IPS-20b (cell line): Measurements from ENCODE around the gene RRP1.
"Not testable (repeated sequence)": the region's sequence is repeated elsewhere in the genome, so short reads cannot be mapped to it uniquely, and the experiment has no call there.

Experiments used
- H3K27ac ChIP-seq: one replicate; pipeline ENCODE4 v1.5.1; 2013; ENCODE audit warnings: low read length
- H3K27me3 ChIP-seq: 2 replicates; pipeline ENCODE4 v1.6.1; 2013; ENCODE audit warnings: mild to moderate bottlenecking, low read length, inconsistent platforms; ENCODE audit not compliant: insufficient read depth
- H3K36me3 ChIP-seq: 2 replicates; pipeline ENCODE4 v1.6.1; 2013; ENCODE audit warnings: low read depth, mild to moderate bottlenecking, inconsistent platforms, low read length, moderate library complexity; ENCODE audit not compliant: insufficient read depth
- H3K4me1 ChIP-seq: 2 replicates; pipeline ENCODE4 v1.6.1; 2013; ENCODE audit warnings: mild to moderate bottlenecking, control low read depth, inconsistent platforms, low read length, moderate library complexity; ENCODE audit not compliant: insufficient read depth
- H3K4me3 ChIP-seq: 2 replicates; pipeline ENCODE4 v1.5.1; 2013; ENCODE audit warnings: mild to moderate bottlenecking, low read length, inconsistent platforms
- H3K9ac ChIP-seq: 2 replicates; pipeline ENCODE4 v1.6.1; 2013; ENCODE audit warnings: low read depth, mild to moderate bottlenecking, inconsistent platforms, low read length, moderate library complexity
- H3K9me3 ChIP-seq: 2 replicates; pipeline ENCODE4 v1.6.1; 2013; ENCODE audit warnings: mild to moderate bottlenecking, low read depth, low read length, inconsistent platforms; ENCODE audit not compliant: insufficient read depth

Gene RRP1

GRCh38 chr21:43815991-43816390 lies 26.6 kb downstream of the RRP1 start:
- no peak overlapping the region for H3K27ac ChIP-seq
- no peaks in the 10 kb centered on the region for H3K9me3 ChIP-seq
- no peaks in the 10 kb centered on the region for H3K27me3 ChIP-seq
- no peak overlapping the region for H3K9ac ChIP-seq
- H3K4me1 ChIP-seq, result peaks cover 3% of the 10 kb centered on the region; the same call in 1 of the 2 replicates
- no peak overlapping the region for H3K4me3 ChIP-seq
- no peaks in the 10 kb centered on the region for H3K36me3 ChIP-seq

GRCh38 chr21:43816611-43817071 lies 27.3 kb downstream of the RRP1 start:
- H3K4me3 ChIP-seq, result no peak overlapping the region
- H3K27me3 ChIP-seq, result no peaks in the 10 kb centered on the region
- no peaks in the 10 kb centered on the region for H3K9me3 ChIP-seq
- H3K27ac ChIP-seq, result no peak overlapping the region
- H3K4me1 ChIP-seq, result peaks cover 3% of the 10 kb centered on the region; the same call in 1 of the 2 replicates
- H3K36me3 ChIP-seq, result no peaks in the 10 kb centered on the region
- no peak overlapping the region for H3K9ac ChIP-seq

- no peak overlapping the region for H3K4me3 ChIP-seq
- no peak overlapping the region for H3K9ac ChIP-seq
- H3K4me1 ChIP-seq, result peaks cover 3% of the 10 kb centered on the region; the same call in 1 of the 2 replicates
- no peaks in the 10 kb centered on the region for H3K9me3 ChIP-seq
- H3K36me3 ChIP-seq, result no peaks in the 10 kb centered on the region
- no peak overlapping the region for H3K27ac ChIP-seq
- no peaks in the 10 kb centered on the region for H3K27me3 ChIP-seq
Observed at GRCh38 chr21:43817157-43818086, 28.0 kb downstream of the RRP1 start.

- no peak overlapping the region for H3K4me3 ChIP-seq
Observed at GRCh38 chr21:43818685-43819084, 29.3 kb downstream of the RRP1 start.

GRCh38 chr21:43819511-43820405 lies 30.4 kb downstream of the RRP1 start:
- Histone ChIP-seq H3K27ac (no peak overlapping the region), H3K9me3 (no peaks in the 10 kb centered on the region), H3K4me1 (peaks cover 3% of the 10 kb centered on the region; the same call in 1 of the 2 replicates), H3K4me3 (no peak overlapping the region), H3K27me3 (no peaks in the 10 kb centered on the region), H3K36me3 (no peaks in the 10 kb centered on the region), H3K9ac (no peak overlapping the region)

More at GRCh38 chr21:43818685-43819084, 29.3 kb downstream of the RRP1 start:
- Histone ChIP-seq H3K27ac (no peak overlapping the region), H3K9me3 (no peaks in the 10 kb centered on the region), H3K27me3 (no peaks in the 10 kb centered on the region), H3K4me1 (peaks cover 3% of the 10 kb centered on the region; the same call in 1 of the 2 replicates), H3K36me3 (no peaks in the 10 kb centered on the region), H3K9ac (no peak overlapping the region)

- no peak overlapping the region for H3K4me3 ChIP-seq
- H3K9ac ChIP-seq, result no peak overlapping the region
- H3K27ac ChIP-seq, result no peak overlapping the region
- no peaks in the 10 kb centered on the region for H3K27me3 ChIP-seq
- H3K9me3 ChIP-seq, result no peaks in the 10 kb centered on the region
- no peaks in the 10 kb centered on the region for H3K36me3 ChIP-seq
- peaks cover 3% of the 10 kb centered on the region; the same call in 1 of the 2 replicates for H3K4me1 ChIP-seq
Observed at GRCh38 chr21:43820466-43820865, 31.1 kb downstream of the RRP1 start.

GRCh38 chr21:43822166-43822565 lies 32.8 kb downstream of the RRP1 start:
- H3K9ac ChIP-seq, H3K4me3 ChIP-seq, H3K9me3 ChIP-seq, H3K27ac ChIP-seq, H3K4me1 ChIP-seq, H3K36me3 ChIP-seq, H3K27me3 ChIP-seq: not testable (repeated sequence)

- not testable (repeated sequence) for H3K4me3 ChIP-seq, H3K4me1 ChIP-seq, H3K9ac ChIP-seq, H3K9me3 ChIP-seq, H3K27ac ChIP-seq, H3K36me3 ChIP-seq, H3K27me3 ChIP-seq
Observed at GRCh38 chr21:43822741-43823140, 33.4 kb downstream of the RRP1 start.

- H3K36me3 ChIP-seq, result no peaks in the 10 kb centered on the region
Observed at GRCh38 chr21:43824333-43825241, 35.2 kb downstream of the RRP1 start.

GRCh38 chr21:43825242-43825935 lies 36.0 kb downstream of the RRP1 start:
- Histone ChIP-seq H3K36me3 (no peaks in the 10 kb centered on the region), H3K27me3 (no peaks in the 10 kb centered on the region), H3K9ac (no peak overlapping the region), H3K27ac (no peak overlapping the region), H3K4me3 (no peak overlapping the region), H3K9me3 (no peaks in the 10 kb centered on the region), H3K4me1 (no peaks in the 10 kb centered on the region; the same call in 1 of the 2 replicates)

More at GRCh38 chr21:43824333-43825241, 35.2 kb downstream of the RRP1 start:
- H3K9ac ChIP-seq, result no peak overlapping the region
- H3K4me1 ChIP-seq, result no peaks in the 10 kb centered on the region; the same call in 1 of the 2 replicates
- H3K9me3 ChIP-seq, result no peaks in the 10 kb centered on the region
- no peak overlapping the region for H3K4me3 ChIP-seq
- no peak overlapping the region for H3K27ac ChIP-seq
- no peaks in the 10 kb centered on the region for H3K27me3 ChIP-seq
